SJCRH30 (cell line): ENCODE data around the gene COG8. TPM values are rescaled to one million over a fixed set of nuclear protein-coding genes. Genes with fewer than 3 reads are reported as not detected.

Source experiments
- DNase-seq, 2 experiments: peaks; one replicate each; pipeline ENCODE4 v3.0.0-alpha.2; 2015 to 2020
- H3K27ac ChIP-seq: fragments of 250-450 bp; sonication (Bioruptor Pico); 2 replicates; pipeline ENCODE4 v1.5.1; 2020; ENCODE audit warnings: mild to moderate bottlenecking, moderate library complexity
- H3K27me3 ChIP-seq: fragments of 250-450 bp; sonication (Bioruptor Pico); 2 replicates; pipeline ENCODE4 v1.5.1; 2020; ENCODE audit warnings: mild to moderate bottlenecking, moderate library complexity
- H3K36me3 ChIP-seq: fragments of 250-450 bp; sonication (Bioruptor Pico); 2 replicates; pipeline ENCODE4 v1.5.1; 2020; ENCODE audit warnings: mild to moderate bottlenecking, moderate library complexity
- H3K4me1 ChIP-seq: fragments of 250-450 bp; sonication (Bioruptor Pico); 2 replicates; pipeline ENCODE4 v1.5.1; 2020; ENCODE audit warnings: mild to moderate bottlenecking, moderate library complexity
- H3K4me3 ChIP-seq: fragments of 250-450 bp; sonication (Bioruptor Pico); 2 replicates; pipeline ENCODE4 v1.5.1; 2020; ENCODE audit warnings: mild to moderate bottlenecking, moderate library complexity
- H3K9me3 ChIP-seq: fragments of 250-450 bp; sonication (Bioruptor Pico); replicated peaks from 2 replicates; pipeline ENCODE4 v1.5.1; 2020; ENCODE audit warnings: mild to moderate bottlenecking, moderate library complexity
- total RNA-seq: library from RNA; depleted of rRNA; stranded (reverse); fragments of >200 nt; shearing (Covaris generic); gene quantifications from 2 replicates; pipeline ENCODE4 v1.2.3, GENCODE V29; 2014

Gene COG8
- total RNA-seq, 1 experiment from 2014 or later, result 31.5 TPM

GRCh38 chr16:69318911-69319289, 20.5 kb downstream of the COG8 start:
- H3K4me1 ChIP-seq, result no peaks in the 10 kb centered on the region
- no peak overlapping the region for H3K27ac ChIP-seq
- DNase-seq, result no peak
- peaks cover 25% of the 10 kb centered on the region; the same call in 1 of the 2 replicates for H3K36me3 ChIP-seq
- no peaks in the 10 kb centered on the region for H3K9me3 ChIP-seq
- H3K27me3 ChIP-seq, result no peaks in the 10 kb centered on the region
- H3K4me3 ChIP-seq, result no peak overlapping the region

GRCh38 chr16:69318177-69318910, 21.0 kb downstream of the COG8 start:
- no peak for DNase-seq
- no peaks in the 10 kb centered on the region for H3K27me3 ChIP-seq
- H3K36me3 ChIP-seq, result peaks cover 24% of the 10 kb centered on the region; the same call in 1 of the 2 replicates
- H3K4me3 ChIP-seq, result no peak overlapping the region
- no peaks in the 10 kb centered on the region for H3K9me3 ChIP-seq
- no peak overlapping the region for H3K27ac ChIP-seq
- H3K4me1 ChIP-seq, result no peaks in the 10 kb centered on the region

GRCh38 chr16:69316595-69317034, 22.7 kb downstream of the COG8 start:
- Histone ChIP-seq H3K36me3 (peaks cover 15% of the 10 kb centered on the region; the same call in 1 of the 2 replicates), H3K27ac (no peak overlapping the region), H3K4me3 (no peak overlapping the region), H3K4me1 (no peaks in the 10 kb centered on the region), H3K9me3 (no peaks in the 10 kb centered on the region), H3K27me3 (no peaks in the 10 kb centered on the region)
- DNase-seq, result no peak

GRCh38 chr16:69315486-69316311, 23.7 kb downstream of the COG8 start:
- H3K27ac ChIP-seq, result no peak overlapping the region
- peaks cover 15% of the 10 kb centered on the region; the same call in 1 of the 2 replicates for H3K36me3 ChIP-seq
- no peak for DNase-seq
- no peaks in the 10 kb centered on the region for H3K9me3 ChIP-seq
- no peaks in the 10 kb centered on the region for H3K4me1 ChIP-seq
- no peaks in the 10 kb centered on the region for H3K27me3 ChIP-seq
- no peak overlapping the region for H3K4me3 ChIP-seq

- Histone ChIP-seq H3K27ac (no peak overlapping the region), H3K9me3 (no peaks in the 10 kb centered on the region), H3K4me3 (no peak overlapping the region), H3K27me3 (no peaks in the 10 kb centered on the region), H3K36me3 (peaks cover 12% of the 10 kb centered on the region; the same call in 1 of the 2 replicates), H3K4me1 (no peaks in the 10 kb centered on the region)
- DNase-seq, result no peak
Observed at GRCh38 chr16:69314534-69314933, 24.8 kb downstream of the COG8 start.

GRCh38 chr16:69313469-69313868, 25.9 kb downstream of the COG8 start:
- Histone ChIP-seq H3K4me3 (no peak overlapping the region), H3K27me3 (no peaks in the 10 kb centered on the region), H3K27ac (no peak overlapping the region), H3K36me3 (peaks cover 7% of the 10 kb centered on the region; the same call in 1 of the 2 replicates), H3K4me1 (no peaks in the 10 kb centered on the region), H3K9me3 (no peaks in the 10 kb centered on the region)
- no peak for DNase-seq

GRCh38 chr16:69311533-69312387, 27.6 kb downstream of the COG8 start:
- Histone ChIP-seq H3K36me3 (peaks cover 7% of the 10 kb centered on the region; the same call in 1 of the 2 replicates), H3K4me1 (no peaks in the 10 kb centered on the region), H3K9me3 (no peaks in the 10 kb centered on the region), H3K27me3 (no peaks in the 10 kb centered on the region), H3K27ac (no peak overlapping the region; the same call in 1 of the 2 replicates), H3K4me3 (peak overlapping the region; percentile 98)
- peak; percentile 38 to 40 for DNase-seq

- Histone ChIP-seq H3K27me3 (no peaks in the 10 kb centered on the region), H3K9me3 (no peaks in the 10 kb centered on the region), H3K4me3 (peak within 1 kb of the TSS; percentile 98), H3K4me1 (no peaks in the 10 kb centered on the region), H3K36me3 (0 out of 2 replicates have a peak, but pooled peaks cover 4% of the 10 kb centered on the region), H3K27ac (peak within 1 kb of the TSS; percentile 31; the same call in 1 of the 2 replicates)
- peak; percentile 92 for DNase-seq
Observed at GRCh38 chr16:69310653-69311532, 28.5 kb downstream of the COG8 start, which contains the start of gene VPS4A. Gene VPS4A, plus strand, starts transcription at chr16:69311350. Its CDS starts 162 bp downstream, at chr16:69311512.

GRCh38 chr16:69309316-69309715, 30.0 kb downstream of the COG8 start:
- Histone ChIP-seq H3K4me3 (no peak overlapping the region), H3K36me3 (0 out of 2 replicates have a peak, but pooled peaks cover 4% of the 10 kb centered on the region), H3K27ac (no peak overlapping the region), H3K9me3 (no peaks in the 10 kb centered on the region), H3K4me1 (no peaks in the 10 kb centered on the region), H3K27me3 (no peaks in the 10 kb centered on the region)
- no peak for DNase-seq

- no peak for DNase-seq
- Histone ChIP-seq H3K27me3 (no peaks in the 10 kb centered on the region), H3K36me3 (no peaks in the 10 kb centered on the region)
Observed at GRCh38 chr16:69307856-69308255, 31.5 kb downstream of the COG8 start.

GRCh38 chr16:69307091-69307490, 32.3 kb downstream of the COG8 start:
- Histone ChIP-seq H3K4me1 (no peaks in the 10 kb centered on the region), H3K36me3 (no peaks in the 10 kb centered on the region), H3K4me3 (no peak overlapping the region), H3K27ac (no peak overlapping the region), H3K9me3 (no peaks in the 10 kb centered on the region), H3K27me3 (no peaks in the 10 kb centered on the region)
- no peak for DNase-seq

More at GRCh38 chr16:69307856-69308255, 31.5 kb downstream of the COG8 start:
- no peak overlapping the region for H3K27ac ChIP-seq
- no peak overlapping the region for H3K4me3 ChIP-seq
- H3K4me1 ChIP-seq, result no peaks in the 10 kb centered on the region
- H3K9me3 ChIP-seq, result no peaks in the 10 kb centered on the region

- H3K9me3 ChIP-seq, result no peaks in the 10 kb centered on the region
- no peaks in the 10 kb centered on the region for H3K4me1 ChIP-seq
- DNase-seq, result no peak
- H3K36me3 ChIP-seq, result no peaks in the 10 kb centered on the region
- no peaks in the 10 kb centered on the region for H3K27me3 ChIP-seq
- no peak overlapping the region for H3K4me3 ChIP-seq
- no peak overlapping the region for H3K27ac ChIP-seq
Observed at GRCh38 chr16:69306031-69306430, 33.3 kb downstream of the COG8 start.

GRCh38 chr16:69302301-69302700, 37.1 kb downstream of the COG8 start:
- no peaks in the 10 kb centered on the region for H3K36me3 ChIP-seq
- H3K4me3 ChIP-seq, result no peak overlapping the region
- no peaks in the 10 kb centered on the region for H3K27me3 ChIP-seq
- no peak for DNase-seq
- no peaks in the 10 kb centered on the region for H3K9me3 ChIP-seq
- H3K4me1 ChIP-seq, result no peaks in the 10 kb centered on the region
- H3K27ac ChIP-seq, result no peak overlapping the region
